DOHH2 (cell line): ENCODE measurements around the gene SSH2.

ENCODE experiments used
- H3F3A ChIP-seq: fragments of 200-600 bp; sonication (generic), shearing (Covaris generic); 2 replicates; pipeline ENCODE4 v1.6.0; 2016; ENCODE audit warnings: antibody characterized with exemption, mild to moderate bottlenecking; ENCODE audit not compliant: control insufficient read depth, insufficient read depth
- H3K27ac ChIP-seq: fragments of 200-600 bp; sonication (generic); 2 replicates; pipeline ENCODE4 v1.5.1; 2014; ENCODE audit warnings: low read depth, mild to moderate bottlenecking, low read length, moderate library complexity
- H3K27me3 ChIP-seq: fragments of 200-600 bp; sonication (generic); 2 replicates; pipeline ENCODE4 v1.6.1; 2014; ENCODE audit warnings: mild to moderate bottlenecking, low read length, mixed read lengths; ENCODE audit not compliant: control insufficient read depth
- H3K36me3 ChIP-seq: fragments of 200-600 bp; sonication (generic); 2 replicates; pipeline ENCODE4 v1.6.1; 2014; ENCODE audit warnings: mild to moderate bottlenecking, low read length, moderate library complexity, mixed read lengths; ENCODE audit not compliant: control insufficient read depth
- H3K4me1 ChIP-seq: fragments of 200-600 bp; sonication (generic); 2 replicates; pipeline ENCODE4 v1.6.1; 2014; ENCODE audit warnings: mild to moderate bottlenecking, low read length, mixed read lengths; ENCODE audit not compliant: control insufficient read depth
- H3K4me2 ChIP-seq: fragments of 200-600 bp; sonication (generic); 2 replicates; pipeline ENCODE4 v1.6.0; 2014; ENCODE audit warnings: mild to moderate bottlenecking, low read length, moderate library complexity
- H3K4me3 ChIP-seq: fragments of 200-600 bp; sonication (generic); 2 replicates; pipeline ENCODE4 v1.5.1; 2014; ENCODE audit warnings: mild to moderate bottlenecking, low read length, mixed read lengths
- H3K79me2 ChIP-seq: fragments of 200-600 bp; sonication (generic); 2 replicates; pipeline ENCODE4 v1.6.1; 2014; ENCODE audit warnings: mild to moderate bottlenecking, low read length, mixed read lengths; ENCODE audit not compliant: control insufficient read depth
- H3K9me2 ChIP-seq: fragments of 200-600 bp; sonication (generic); replicated peaks from 2 replicates; pipeline ENCODE4 v1.6.1; 2014; ENCODE audit warnings: mild to moderate bottlenecking, low read length, mixed read lengths; ENCODE audit not compliant: control insufficient read depth
- H3K9me3 ChIP-seq: fragments of 200-600 bp; sonication (generic); 2 replicates; pipeline ENCODE4 v1.6.1; 2014; ENCODE audit warnings: antibody characterized with exemption, low read length, mixed read lengths; ENCODE audit not compliant: control insufficient read depth, insufficient read depth
- H4K20me1 ChIP-seq: fragments of 200-600 bp; sonication (generic); 2 replicates; pipeline ENCODE4 v1.6.0; 2014; ENCODE audit warnings: low read depth, mild to moderate bottlenecking, antibody characterized with exemption, low read length, moderate library complexity; ENCODE audit not compliant: control insufficient read depth, insufficient read depth
- CTCF ChIP-seq: fragments of 200-600 bp; sonication (generic); IDR thresholded peaks from one replicate; pipeline ENCODE4 v1.5.1; 2014; ENCODE audit warnings: antibody characterized with exemption, mild to moderate bottlenecking, low read depth, low read length; ENCODE audit not compliant: poor library complexity, severe bottlenecking
- EZH2phosphoT487 ChIP-seq: fragments of 200-600 bp; sonication (generic); IDR thresholded peaks from 2 replicates; pipeline ENCODE4 v1.6.1; 2017; ENCODE audit warnings: borderline replicate concordance, mild to moderate bottlenecking, antibody characterized with exemption, low read length, moderate library complexity, mixed read lengths

Gene SSH2

GRCh38 chr17:29581583-29582253 is 348.3 kb downstream of the SSH2 start:
- H3F3A ChIP-seq: no peaks in the 10 kb centered on the region
- no peaks in the 10 kb centered on the region for H3K9me3 ChIP-seq
- H3K4me2 ChIP-seq: no peak overlapping the region
- H3K36me3 ChIP-seq: peaks cover 66% of the 10 kb centered on the region
- no peak for TF ChIP-seq CTCF
- peaks cover 11% of the 10 kb centered on the region for H4K20me1 ChIP-seq
- no peaks in the 10 kb centered on the region for H3K9me2 ChIP-seq
- H3K79me2 ChIP-seq: peaks cover 42% of the 10 kb centered on the region
- H3K4me3 ChIP-seq: no peak overlapping the region
- peaks cover 41% of the 10 kb centered on the region for H3K4me1 ChIP-seq
- no peak overlapping the region for H3K27ac ChIP-seq
- no peaks in the 10 kb centered on the region for H3K27me3 ChIP-seq

- peaks cover 7% of the 10 kb centered on the region for H4K20me1 ChIP-seq
- no peaks in the 10 kb centered on the region for H3K9me3 ChIP-seq
- H3K4me1 ChIP-seq: peaks cover 30% of the 10 kb centered on the region
- H3K4me3 ChIP-seq: no peak overlapping the region
- no peaks in the 10 kb centered on the region for H3K27me3 ChIP-seq
- H3F3A ChIP-seq: no peaks in the 10 kb centered on the region
- no peak overlapping the region for H3K4me2 ChIP-seq
- peaks cover 82% of the 10 kb centered on the region for H3K36me3 ChIP-seq
- H3K9me2 ChIP-seq: no peaks in the 10 kb centered on the region
- TF ChIP-seq EZH2phosphoT487 (no peak), CTCF (peak; percentile 95)
- H3K27ac ChIP-seq: no peak overlapping the region
- peaks cover 26% of the 10 kb centered on the region for H3K79me2 ChIP-seq
These were observed 349.9 kb downstream of the SSH2 start for GRCh38 chr17:29579866-29580771.

- Histone ChIP-seq H3K4me1 (peaks cover 21% of the 10 kb centered on the region), H3F3A (no peaks in the 10 kb centered on the region), H3K27ac (no peak overlapping the region), H3K9me3 (no peaks in the 10 kb centered on the region), H3K4me3 (no peak overlapping the region), H3K9me2 (no peaks in the 10 kb centered on the region), H3K36me3 (peaks cover 92% of the 10 kb centered on the region), H3K79me2 (peaks cover 14% of the 10 kb centered on the region), H4K20me1 (no peaks in the 10 kb centered on the region), H3K4me2 (no peak overlapping the region), H3K27me3 (no peaks in the 10 kb centered on the region)
- no peak for TF ChIP-seq EZH2phosphoT487
- no peak for TF ChIP-seq CTCF
These were observed 351.2 kb downstream of the SSH2 start for GRCh38 chr17:29578626-29579485.
